C4-2B (cell line): ENCODE measurements around the gene GNG4.

Experiments used
- ZFX ChIP-seq: fragments of 450-650 bp; IDR thresholded peaks from 2 replicates; pipeline ENCODE4 v1.6.1; 2017
- TF ChIP-seq, protein P1 (sequence below): fragments of 450-650 bp; conservative IDR thresholded peaks from 2 replicates; pipeline ENCODE4 v1.5.1; 2017; ENCODE audit warnings: mild to moderate bottlenecking

GRCh38 chr1:235601104-235601503, 48.5 kb downstream of the GNG4 start:
- TF ChIP-seq, protein P1, sequence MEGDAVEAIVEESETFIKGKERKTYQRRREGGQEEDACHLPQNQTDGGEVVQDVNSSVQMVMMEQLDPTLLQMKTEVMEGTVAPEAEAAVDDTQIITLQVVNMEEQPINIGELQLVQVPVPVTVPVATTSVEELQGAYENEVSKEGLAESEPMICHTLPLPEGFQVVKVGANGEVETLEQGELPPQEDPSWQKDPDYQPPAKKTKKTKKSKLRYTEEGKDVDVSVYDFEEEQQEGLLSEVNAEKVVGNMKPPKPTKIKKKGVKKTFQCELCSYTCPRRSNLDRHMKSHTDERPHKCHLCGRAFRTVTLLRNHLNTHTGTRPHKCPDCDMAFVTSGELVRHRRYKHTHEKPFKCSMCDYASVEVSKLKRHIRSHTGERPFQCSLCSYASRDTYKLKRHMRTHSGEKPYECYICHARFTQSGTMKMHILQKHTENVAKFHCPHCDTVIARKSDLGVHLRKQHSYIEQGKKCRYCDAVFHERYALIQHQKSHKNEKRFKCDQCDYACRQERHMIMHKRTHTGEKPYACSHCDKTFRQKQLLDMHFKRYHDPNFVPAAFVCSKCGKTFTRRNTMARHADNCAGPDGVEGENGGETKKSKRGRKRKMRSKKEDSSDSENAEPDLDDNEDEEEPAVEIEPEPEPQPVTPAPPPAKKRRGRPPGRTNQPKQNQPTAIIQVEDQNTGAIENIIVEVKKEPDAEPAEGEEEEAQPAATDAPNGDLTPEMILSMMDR = peak; percentile 73
- TF ChIP-seq ZFX = no peak
